COLO668 (cell line): Measurements from ENCODE around the gene ABHD8.
A peak's percentile ranks its signal among the peaks of the same experiment; 100 is the strongest.

Experiments used
- DNase-seq: peaks from one replicate; lab custom pipeline; 2025; ENCODE audit not compliant: unreplicated experiment; lab: John Stamatoyannopoulos, UW

The ABHD8 gene

GRCh38 chr19:17303167-17303939 is at the start of gene ABHD8:
TSS of gene ABHD8 (minus strand) at chr19:17303425. CDS start at chr19:17301616, 1,809 bp downstream.
- peak; percentile 96 for DNase-seq

GRCh38 chr19:17352608-17353280 is 49.5 kb upstream of the ABHD8 start:
- DNase-seq = no peak

- peak; percentile 18 for DNase-seq
Measured at GRCh38 chr19:17351815-17352435, 48.7 kb upstream of the ABHD8 start.

GRCh38 chr19:17348700-17349099 is 45.5 kb upstream of the ABHD8 start:
- peak; percentile 26 for DNase-seq

- no peak for DNase-seq
Measured at GRCh38 chr19:17347877-17348276, 44.7 kb upstream of the ABHD8 start.

GRCh38 chr19:17347361-17347760 is 44.1 kb upstream of the ABHD8 start:
- DNase-seq = no peak

GRCh38 chr19:17346109-17346671 is 43.0 kb upstream of the ABHD8 start:
- peak; percentile 62 for DNase-seq

GRCh38 chr19:17341845-17342244 is 38.6 kb upstream of the ABHD8 start:
- DNase-seq = no peak

- no peak for DNase-seq
Measured at GRCh38 chr19:17341386-17341785, 38.2 kb upstream of the ABHD8 start.

- DNase-seq = no peak
Measured at GRCh38 chr19:17340871-17341357, 37.7 kb upstream of the ABHD8 start.

GRCh38 chr19:17340302-17340870 is 37.2 kb upstream of the ABHD8 start:
- no peak for DNase-seq

- peak; percentile 5 for DNase-seq
Measured at GRCh38 chr19:17339088-17339741, 36.0 kb upstream of the ABHD8 start.

GRCh38 chr19:17338433-17339078 is 35.3 kb upstream of the ABHD8 start:
- DNase-seq = no peak

GRCh38 chr19:17337675-17338432 is 34.6 kb upstream of the ABHD8 start:
- peak; percentile 51 for DNase-seq

GRCh38 chr19:17336872-17337674 is 33.8 kb upstream of the ABHD8 start, which contains the start of gene GTPBP3:
TSS of gene GTPBP3 (plus strand) at chr19:17337553. CDS start at chr19:17337612, 59 bp downstream.
- DNase-seq = peak; percentile 98

GRCh38 chr19:17335575-17335974 is 32.4 kb upstream of the ABHD8 start:
- no peak for DNase-seq

- peak; percentile 98 for DNase-seq
Measured at GRCh38 chr19:17334414-17335409, 31.5 kb upstream of the ABHD8 start, which contains the start of gene ANO8. TSS of gene ANO8 (minus strand) at chr19:17334855. CDS start at chr19:17334670, 185 bp downstream.
